Measurements from ENCODE around the gene RBM28. TPM values are rescaled to one million over a fixed set of nuclear protein-coding genes. Genes with fewer than 3 reads are reported as not detected.

The RBM28 gene
- total RNA-seq, 1 donor from 2014 or later = 20.9 TPM

DNA sequence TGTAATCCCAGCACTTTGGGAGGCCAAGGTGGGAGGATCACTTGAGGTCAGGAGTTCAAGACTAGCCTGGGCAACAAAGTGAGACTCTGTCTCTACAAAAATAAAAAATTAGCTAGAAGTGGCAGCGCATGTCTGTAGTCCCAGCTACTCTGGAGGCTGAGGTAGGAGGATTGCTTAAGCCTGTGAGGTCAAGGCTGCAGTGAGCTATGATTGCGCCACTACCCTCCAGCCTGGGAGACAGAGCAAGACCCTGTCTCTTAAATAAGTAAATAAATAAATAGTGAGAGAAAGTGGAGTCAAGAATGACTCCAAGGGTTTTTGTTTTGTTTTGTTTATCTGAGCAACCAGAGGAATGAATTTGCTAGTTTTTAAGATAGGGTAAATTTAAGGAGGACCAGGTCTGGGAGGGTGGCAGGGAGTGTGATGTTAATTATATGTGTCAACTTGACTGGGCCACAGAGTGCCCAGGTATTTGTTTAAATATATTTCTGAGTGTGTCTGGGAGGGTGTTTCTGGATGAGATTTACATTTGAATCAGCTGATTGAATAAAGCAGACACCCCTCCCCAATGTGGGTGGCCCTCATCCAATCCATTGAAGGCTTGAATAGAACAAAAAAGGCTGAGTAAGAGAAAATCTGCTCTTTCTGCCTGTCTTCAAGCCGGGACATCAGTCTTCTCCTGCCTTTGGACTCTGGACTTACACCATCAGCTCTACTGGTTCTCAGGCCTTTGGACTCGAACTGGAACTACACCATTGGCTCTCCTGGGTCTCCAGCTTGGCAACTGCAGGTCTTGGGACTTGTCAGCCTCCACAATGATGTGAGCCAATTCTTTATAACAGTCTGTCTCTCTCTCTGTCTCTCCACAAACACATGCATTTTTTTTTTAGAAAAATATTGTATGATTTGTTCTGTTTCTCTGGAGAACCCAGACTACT lies 42.5 kb upstream of the RBM28 start:
- TF ChIP-seq POLR2AphosphoS5 (IDR thresholded peaks at IDR 0.05; ENCODE audit: insufficient read depth in 1 of 2, low read depth in 1 of 2) = no peak
- no peak for TF ChIP-seq CTCF (IDR thresholded peaks at IDR 0.05)
- intact Hi-C loops (cut with DNase I) = loop anchor here (5.0 kb wide), 1 partner anchor 39 kb away; no protein-coding TSS in a partner anchor

DNA sequence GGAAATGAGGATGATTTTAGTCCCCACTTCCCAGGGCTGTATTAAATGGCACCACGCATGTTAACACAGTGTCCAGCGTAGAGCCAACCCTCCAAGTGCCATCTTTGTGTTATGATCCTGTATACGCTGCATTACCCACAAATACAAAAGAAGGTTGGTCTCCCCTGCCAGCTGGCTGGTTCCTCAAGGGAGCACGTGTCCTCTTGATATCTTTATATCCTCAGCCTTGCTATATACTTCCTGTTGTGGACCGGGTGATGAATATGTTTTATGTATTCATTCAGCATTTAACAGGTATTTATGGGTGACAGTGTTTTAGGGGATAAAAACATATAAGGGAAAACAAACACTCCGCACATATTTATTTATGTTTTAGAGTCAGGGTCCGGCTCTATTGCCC lies 41.0 kb upstream of the RBM28 start:
- H3K27me3 ChIP-seq = no peaks in the 10 kb centered on the region
- H3K27ac ChIP-seq = no peak overlapping the region
- intact Hi-C loops (cut with DNase I) = loop anchor here (5.0 kb wide), 1 partner anchor 37 kb away; no protein-coding TSS in a partner anchor
- no peak overlapping the region for H3K4me3 ChIP-seq
- no peaks in the 10 kb centered on the region for H3K9me3 ChIP-seq
- peaks cover 10% of the 10 kb centered on the region for H3K4me1 ChIP-seq
- DNase-seq (ENCODE audit: extremely low spot score in 2 of 2) = no peak
- TF ChIP-seq POLR2AphosphoS5 (IDR thresholded peaks at IDR 0.05; ENCODE audit: insufficient read depth in 1 of 2, low read depth in 1 of 2) (no peak), POLR2A (IDR thresholded peaks at IDR 0.05) (no peak), CTCF (IDR thresholded peaks at IDR 0.05) (no peak)
- H3K36me3 ChIP-seq = no peaks in the 10 kb centered on the region

More for the DNA sequence above, 42.5 kb upstream of the RBM28 start:
- Histone ChIP-seq H3K9me3 (no peaks in the 10 kb centered on the region), H3K27me3 (no peaks in the 10 kb centered on the region), H3K27ac (no peak overlapping the region), H3K36me3 (peaks cover 0 to under 1% of the 10 kb centered on the region in 2 donors), H3K4me1 (peaks cover 10% of the 10 kb centered on the region), H3K4me3 (no peak overlapping the region)
- DNase-seq (ENCODE audit: extremely low spot score in 2 of 2) = no peak

DNA sequence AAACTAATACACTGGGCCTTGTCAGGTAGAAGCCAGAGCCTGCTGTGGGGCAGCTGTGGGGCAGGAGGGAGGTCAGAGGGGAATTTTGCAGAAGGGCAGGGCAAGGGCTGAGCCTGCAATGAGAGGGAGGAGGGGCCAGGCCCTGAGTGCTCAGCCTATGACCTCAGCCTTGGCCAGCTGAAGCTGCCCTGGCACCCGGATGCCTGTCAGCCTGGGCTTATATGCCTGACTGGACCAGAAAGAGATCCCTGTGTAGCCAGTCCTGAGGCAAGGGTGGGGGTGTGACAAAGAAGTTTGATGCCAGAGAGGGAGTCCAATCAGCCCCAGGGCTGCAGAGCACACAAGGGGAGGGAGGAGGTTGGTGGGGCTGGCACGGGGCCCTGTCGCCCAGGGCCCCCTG lies 40.1 kb upstream of the RBM28 start:
- H3K9me3 ChIP-seq = no peaks in the 10 kb centered on the region
- no peak for TF ChIP-seq POLR2A (IDR thresholded peaks at IDR 0.05)
- H3K27me3 ChIP-seq = no peaks in the 10 kb centered on the region
- no peak for DNase-seq (ENCODE audit: extremely low spot score in 2 of 2)
- H3K4me1 ChIP-seq = peaks cover 10% of the 10 kb centered on the region
- intact Hi-C loops (cut with DNase I) = no loop called here
- no peak overlapping the region for H3K4me3 ChIP-seq
- no peak overlapping the region for H3K27ac ChIP-seq
- H3K36me3 ChIP-seq = no peaks in the 10 kb centered on the region

DNA sequence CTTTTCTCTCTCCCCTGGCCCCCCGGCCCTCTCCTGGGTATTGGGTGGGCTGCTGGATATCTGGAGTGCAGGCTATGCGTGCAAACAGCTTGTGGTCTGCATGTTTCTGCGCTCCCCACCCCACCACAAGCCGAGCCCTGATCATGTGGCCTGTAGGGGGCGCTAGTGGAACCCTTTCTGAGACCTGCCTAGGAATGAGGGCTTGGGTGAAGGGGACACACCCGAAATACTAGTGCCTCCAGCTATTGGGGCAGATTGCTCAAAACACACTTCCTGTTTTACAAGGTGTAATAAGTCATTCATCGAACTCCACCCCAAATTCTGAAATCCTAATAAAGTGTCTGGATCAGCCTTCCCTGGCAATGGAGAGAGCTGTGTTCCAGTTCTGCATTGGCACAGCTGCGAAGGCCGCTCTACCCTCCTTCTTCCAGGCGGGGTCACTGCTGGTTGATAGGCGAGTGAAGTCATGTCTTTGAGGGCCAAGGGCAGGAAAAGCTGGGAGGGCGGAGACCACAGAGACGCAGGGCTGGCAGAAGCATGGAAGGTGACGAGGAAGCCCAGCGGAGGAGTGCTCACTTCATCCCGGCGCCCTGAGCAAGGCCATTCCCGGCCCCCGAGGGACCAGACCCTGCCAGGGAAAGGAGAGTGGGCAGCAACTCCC lies 37.6 kb upstream of the RBM28 start:
- intact Hi-C loops (cut with DNase I) = no loop called here
- H3K4me1 ChIP-seq = peaks cover 6% of the 10 kb centered on the region
- no peaks in the 10 kb centered on the region for H3K27me3 ChIP-seq
- TF ChIP-seq POLR2AphosphoS5 (IDR thresholded peaks at IDR 0.05; ENCODE audit: insufficient read depth in 1 of 2, low read depth in 1 of 2) (no peak), CTCF (IDR thresholded peaks at IDR 0.05) (peak in 1 of 3 experiments; percentile 27)
- DNase-seq (ENCODE audit: extremely low spot score in 2 of 2) = no peak
- no peak overlapping the region for H3K27ac ChIP-seq
- no peaks in the 10 kb centered on the region for H3K36me3 ChIP-seq
- no peak overlapping the region for H3K4me3 ChIP-seq
- H3K9me3 ChIP-seq = no peaks in the 10 kb centered on the region

DNA sequence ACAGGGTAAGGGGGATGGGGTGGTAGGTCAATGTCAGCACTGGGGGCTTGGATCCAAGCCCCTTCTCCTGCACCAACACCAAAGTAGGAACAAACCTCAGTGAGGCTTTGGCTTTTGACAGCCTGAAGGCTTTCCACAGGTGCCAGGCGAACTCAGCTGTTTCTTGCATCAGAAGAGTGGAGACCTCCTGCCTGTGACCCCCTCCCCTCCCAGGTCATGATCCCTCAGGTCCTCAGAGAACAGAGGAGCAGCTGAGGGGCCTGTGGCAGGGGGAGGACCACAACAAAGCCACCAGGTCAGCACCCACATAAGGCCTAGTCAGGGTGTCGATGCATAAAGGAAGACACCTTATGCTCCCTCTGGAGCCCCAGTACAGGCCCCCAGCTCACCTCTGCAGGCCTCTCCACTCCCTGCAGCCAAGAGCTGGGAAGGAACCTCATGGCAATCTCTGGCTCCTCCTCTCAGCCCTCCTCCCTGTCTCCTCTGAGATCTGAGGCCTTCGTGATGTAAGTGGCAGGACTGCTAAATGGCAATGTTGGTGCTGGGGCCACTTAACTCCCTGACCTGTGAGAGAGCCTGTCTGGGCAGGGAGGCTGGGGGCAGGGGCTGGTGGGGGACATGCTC lies 36.9 kb upstream of the RBM28 start:
- Histone ChIP-seq H3K4me3 (no peak overlapping the region), H3K27me3 (no peaks in the 10 kb centered on the region), H3K27ac (no peak overlapping the region), H3K36me3 (no peaks in the 10 kb centered on the region), H3K4me1 (peaks cover 6% of the 10 kb centered on the region), H3K9me3 (no peaks in the 10 kb centered on the region)
- no peak for TF ChIP-seq POLR2A (IDR thresholded peaks at IDR 0.05)
- no peak for TF ChIP-seq POLR2AphosphoS5 (IDR thresholded peaks at IDR 0.05; ENCODE audit: insufficient read depth in 1 of 2, low read depth in 1 of 2)
- no peak for TF ChIP-seq CTCF (IDR thresholded peaks at IDR 0.05)
- intact Hi-C loops (cut with DNase I) = no loop called here
- DNase-seq (ENCODE audit: extremely low spot score in 2 of 2) = no peak
